GM23338 (cell line): Measurements from ENCODE around the gene PGAP3. TPM values are rescaled to one million over a fixed set of nuclear protein-coding genes. Genes with fewer than 3 reads are reported as not detected.

ENCODE experiments used
- ATAC-seq: fragments of 200-7000 bp; cut with Tn5 transposase; 3 replicates; pipeline ENCODE4 v1.9.1; 2020
- DNase-seq: peaks from one replicate; pipeline ENCODE4 v3.0.0-alpha.2; 2015; ENCODE audit warnings: low spot score
- H2AFZ ChIP-seq: fragments of 200-600 bp; sonication (generic); 2 replicates; pipeline ENCODE4 v1.8.0; 2016; ENCODE audit warnings: antibody characterized with exemption, mild to moderate bottlenecking, moderate library complexity
- H3F3A ChIP-seq: fragments of 200-600 bp; sonication (generic); replicated peaks from 2 replicates; pipeline ENCODE4 v1.8.0; 2017; ENCODE audit warnings: antibody characterized with exemption, mixed run types, low read depth
- H3K27ac ChIP-seq: fragments of 200-600 bp; sonication (generic); 2 replicates; pipeline ENCODE4 v1.6.1; 2016; ENCODE audit warnings: low read depth
- H3K27me3 ChIP-seq: fragments of 200-600 bp; sonication (generic); 2 replicates; pipeline ENCODE4 v1.8.0; 2016; ENCODE audit warnings: mild to moderate bottlenecking, mixed run types, moderate library complexity; ENCODE audit not compliant: insufficient read depth
- H3K36me3 ChIP-seq: fragments of 200-600 bp; sonication (generic); 2 replicates; pipeline ENCODE4 v1.8.0; 2016; ENCODE audit warnings: mild to moderate bottlenecking; ENCODE audit not compliant: insufficient read depth
- H3K4me1 ChIP-seq: fragments of 200-600 bp; sonication (generic); 2 replicates; pipeline ENCODE4 v1.8.0; 2016; ENCODE audit warnings: mild to moderate bottlenecking, moderate library complexity; ENCODE audit not compliant: insufficient read depth
- H3K4me2 ChIP-seq: fragments of 200-600 bp; sonication (generic); 2 replicates; pipeline ENCODE4 v1.7.1; 2017; ENCODE audit warnings: mixed run types
- H3K4me3 ChIP-seq: fragments of 200-600 bp; sonication (generic); 2 replicates; pipeline ENCODE4 v1.6.1; 2016; ENCODE audit warnings: mixed run types
- H3K79me2 ChIP-seq: fragments of 200-600 bp; sonication (generic); replicated peaks from 2 replicates; pipeline ENCODE4 v1.8.0; 2017; ENCODE audit warnings: mild to moderate bottlenecking; ENCODE audit not compliant: insufficient read depth
- H3K9me2 ChIP-seq: fragments of 200-600 bp; sonication (generic); 2 replicates; pipeline ENCODE4 v1.8.0; 2017; ENCODE audit not compliant: insufficient read depth
- H4K20me1 ChIP-seq: fragments of 200-600 bp; sonication (generic); replicated peaks from 2 replicates; pipeline ENCODE4 v1.8.0; 2017; ENCODE audit warnings: mild to moderate bottlenecking; ENCODE audit not compliant: insufficient read depth
- H3K27ac Mint-ChIP-seq: 2 replicates; pipeline ENCODE4 v1.8.0; 2020; ENCODE audit warnings: inconsistent platforms, mild to moderate bottlenecking, moderate library complexity, mixed read lengths
- H3K27me3 Mint-ChIP-seq: 3 replicates; pipeline ENCODE4 v1.8.0; 2022; ENCODE audit warnings: low read depth, mild to moderate bottlenecking, moderate library complexity, mixed read lengths, inconsistent platforms; ENCODE audit not compliant: insufficient read depth, poor library complexity
- H3K36me3 Mint-ChIP-seq: 3 replicates; pipeline ENCODE4 v1.8.0; 2021; ENCODE audit warnings: low read depth, mild to moderate bottlenecking, inconsistent platforms, moderate library complexity, mixed read lengths
- H3K4me1 Mint-ChIP-seq: 3 replicates; pipeline ENCODE4 v1.8.0; 2020; ENCODE audit warnings: mild to moderate bottlenecking, inconsistent platforms, mixed read lengths
- H3K4me3 Mint-ChIP-seq: 3 replicates; pipeline ENCODE4 v1.8.0; 2021; ENCODE audit warnings: moderate library complexity, mild to moderate bottlenecking, inconsistent platforms, mixed read lengths
- H3K9me3 Mint-ChIP-seq: 3 replicates; pipeline ENCODE4 v1.8.0; 2020; ENCODE audit warnings: moderate library complexity, mild to moderate bottlenecking, inconsistent platforms, mixed read lengths
- CREB1 ChIP-seq: fragments of 250-450 bp; sonication (Bioruptor Pico); IDR thresholded peaks from 2 replicates; pipeline ENCODE4 v1.5.0; 2020; ENCODE audit warnings: low read depth, mild to moderate bottlenecking, moderate library complexity
- EZH2 ChIP-seq: fragments of 200-600 bp; sonication (generic); IDR thresholded peaks from one replicate; pipeline ENCODE4 v1.8.0; 2017; ENCODE audit warnings: antibody characterized with exemption, mild to moderate bottlenecking, low read depth; ENCODE audit not compliant: unreplicated experiment
- EZH2phosphoT487 ChIP-seq: fragments of 200-600 bp; sonication (generic); IDR thresholded peaks from one replicate; pipeline ENCODE4 v1.8.1; 2018; ENCODE audit warnings: antibody characterized with exemption; ENCODE audit not compliant: unreplicated experiment
- JUNB ChIP-seq: IDR thresholded peaks from one replicate; pipeline ENCODE4 v1.6.1; 2016; ENCODE audit warnings: antibody characterized with exemption; ENCODE audit not compliant: unreplicated experiment
- POLR2AphosphoS5 ChIP-seq: IDR thresholded peaks from 2 replicates; pipeline ENCODE4 v1.6.1; 2016; ENCODE audit warnings: antibody characterized with exemption, low read depth
- REST ChIP-seq: IDR thresholded peaks from one replicate; pipeline ENCODE4 v1.6.1; 2018; ENCODE audit warnings: antibody characterized with exemption; ENCODE audit not compliant: unreplicated experiment
- ZNF114 ChIP-seq: fragments of 250-450 bp; sonication (Bioruptor Pico); IDR thresholded peaks from 2 replicates; pipeline ENCODE4 v1.5.0; 2020; ENCODE audit warnings: mild to moderate bottlenecking, moderate library complexity
- ZNF331 ChIP-seq: fragments of 250-450 bp; sonication (Bioruptor Pico); IDR thresholded peaks from 2 replicates; pipeline ENCODE4 v1.5.0; 2020; ENCODE audit warnings: low read depth, mild to moderate bottlenecking, moderate library complexity
- polyA plus RNA-seq: library from polyadenylated mRNA; unstranded; fragments of >200 nt; fragmentation: Nextera tagmentation; extraction: Ambion mirVana; gene quantifications from 2 replicates; pipeline ENCODE4 v1.2.1, GENCODE V29; 2016
- total RNA-seq: library from RNA; depleted of rRNA; stranded (reverse); fragments of >200 nt; shearing (Covaris generic); gene quantifications from 2 replicates; pipeline ENCODE4 v1.2.3, GENCODE V29; 2014
- TF ChIP-seq, protein P1 (sequence below): fragments of 250-450 bp; sonication (Bioruptor Pico); IDR thresholded peaks from 2 replicates; pipeline ENCODE4 v1.5.0; 2020; ENCODE audit warnings: mild to moderate bottlenecking, moderate library complexity

The PGAP3 gene
- total and polyA plus RNA-seq, 2 experiments from 2014 or later, result 7.0 to 10.7 TPM

- no peak for TF ChIP-seq JUNB
- no peak for TF ChIP-seq POLR2AphosphoS5
- TF ChIP-seq ZNF331 (CRISPR knock-in tag), result no peak
- TF ChIP-seq REST, result no peak
- no peak for TF ChIP-seq ZNF114
- TF ChIP-seq EZH2, result no peak
- TF ChIP-seq, protein P1, sequence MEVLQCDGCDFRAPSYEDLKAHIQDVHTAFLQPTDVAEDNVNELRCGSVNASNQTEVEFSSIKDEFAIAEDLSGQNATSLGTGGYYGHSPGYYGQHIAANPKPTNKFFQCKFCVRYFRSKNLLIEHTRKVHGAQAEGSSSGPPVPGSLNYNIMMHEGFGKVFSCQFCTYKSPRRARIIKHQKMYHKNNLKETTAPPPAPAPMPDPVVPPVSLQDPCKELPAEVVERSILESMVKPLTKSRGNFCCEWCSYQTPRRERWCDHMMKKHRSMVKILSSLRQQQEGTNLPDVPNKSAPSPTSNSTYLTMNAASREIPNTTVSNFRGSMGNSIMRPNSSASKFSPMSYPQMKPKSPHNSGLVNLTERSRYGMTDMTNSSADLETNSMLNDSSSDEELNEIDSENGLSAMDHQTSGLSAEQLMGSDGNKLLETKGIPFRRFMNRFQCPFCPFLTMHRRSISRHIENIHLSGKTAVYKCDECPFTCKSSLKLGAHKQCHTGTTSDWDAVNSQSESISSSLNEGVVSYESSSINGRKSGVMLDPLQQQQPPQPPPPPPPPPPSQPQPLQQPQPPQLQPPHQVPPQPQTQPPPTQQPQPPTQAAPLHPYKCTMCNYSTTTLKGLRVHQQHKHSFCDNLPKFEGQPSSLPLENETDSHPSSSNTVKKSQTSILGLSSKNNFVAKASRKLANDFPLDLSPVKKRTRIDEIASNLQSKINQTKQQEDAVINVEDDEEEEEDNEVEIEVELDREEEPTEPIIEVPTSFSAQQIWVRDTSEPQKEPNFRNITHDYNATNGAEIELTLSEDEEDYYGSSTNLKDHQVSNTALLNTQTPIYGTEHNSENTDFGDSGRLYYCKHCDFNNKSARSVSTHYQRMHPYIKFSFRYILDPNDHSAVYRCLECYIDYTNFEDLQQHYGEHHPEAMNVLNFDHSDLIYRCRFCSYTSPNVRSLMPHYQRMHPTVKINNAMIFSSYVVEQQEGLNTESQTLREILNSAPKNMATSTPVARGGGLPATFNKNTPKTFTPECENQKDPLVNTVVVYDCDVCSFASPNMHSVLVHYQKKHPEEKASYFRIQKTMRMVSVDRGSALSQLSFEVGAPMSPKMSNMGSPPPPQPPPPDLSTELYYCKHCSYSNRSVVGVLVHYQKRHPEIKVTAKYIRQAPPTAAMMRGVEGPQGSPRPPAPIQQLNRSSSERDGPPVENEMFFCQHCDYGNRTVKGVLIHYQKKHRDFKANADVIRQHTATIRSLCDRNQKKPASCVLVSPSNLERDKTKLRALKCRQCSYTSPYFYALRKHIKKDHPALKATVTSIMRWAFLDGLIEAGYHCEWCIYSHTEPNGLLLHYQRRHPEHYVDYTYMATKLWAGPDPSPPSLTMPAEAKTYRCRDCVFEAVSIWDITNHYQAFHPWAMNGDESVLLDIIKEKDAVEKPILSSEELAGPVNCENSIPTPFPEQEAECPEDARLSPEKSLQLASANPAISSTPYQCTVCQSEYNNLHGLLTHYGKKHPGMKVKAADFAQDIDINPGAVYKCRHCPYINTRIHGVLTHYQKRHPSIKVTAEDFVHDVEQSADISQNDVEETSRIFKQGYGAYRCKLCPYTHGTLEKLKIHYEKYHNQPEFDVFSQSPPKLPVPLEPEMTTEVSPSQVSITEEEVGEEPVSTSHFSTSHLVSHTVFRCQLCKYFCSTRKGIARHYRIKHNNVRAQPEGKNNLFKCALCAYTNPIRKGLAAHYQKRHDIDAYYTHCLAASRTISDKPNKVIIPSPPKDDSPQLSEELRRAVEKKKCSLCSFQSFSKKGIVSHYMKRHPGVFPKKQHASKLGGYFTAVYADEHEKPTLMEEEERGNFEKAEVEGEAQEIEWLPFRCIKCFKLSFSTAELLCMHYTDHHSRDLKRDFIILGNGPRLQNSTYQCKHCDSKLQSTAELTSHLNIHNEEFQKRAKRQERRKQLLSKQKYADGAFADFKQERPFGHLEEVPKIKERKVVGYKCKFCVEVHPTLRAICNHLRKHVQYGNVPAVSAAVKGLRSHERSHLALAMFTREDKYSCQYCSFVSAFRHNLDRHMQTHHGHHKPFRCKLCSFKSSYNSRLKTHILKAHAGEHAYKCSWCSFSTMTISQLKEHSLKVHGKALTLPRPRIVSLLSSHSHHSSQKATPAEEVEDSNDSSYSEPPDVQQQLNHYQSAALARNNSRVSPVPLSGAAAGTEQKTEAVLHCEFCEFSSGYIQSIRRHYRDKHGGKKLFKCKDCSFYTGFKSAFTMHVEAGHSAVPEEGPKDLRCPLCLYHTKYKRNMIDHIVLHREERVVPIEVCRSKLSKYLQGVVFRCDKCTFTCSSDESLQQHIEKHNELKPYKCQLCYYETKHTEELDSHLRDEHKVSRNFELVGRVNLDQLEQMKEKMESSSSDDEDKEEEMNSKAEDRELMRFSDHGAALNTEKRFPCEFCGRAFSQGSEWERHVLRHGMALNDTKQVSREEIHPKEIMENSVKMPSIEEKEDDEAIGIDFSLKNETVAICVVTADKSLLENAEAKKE (CRISPR knock-in tag), result no peak
- no peak for TF ChIP-seq EZH2phosphoT487
- TF ChIP-seq CREB1 (CRISPR knock-in tag), result no peak
- ATAC-seq (no peak), DNase-seq (no peak)
- no peaks in the 10 kb centered on the region for H3K4me1 ChIP-seq
- peaks cover 91% of the 10 kb centered on the region for H3K36me3 Mint-ChIP-seq
- H3K27ac ChIP-seq, result no peak overlapping the region
- H3K79me2 ChIP-seq, result no peaks in the 10 kb centered on the region
- no peak overlapping the region for H3K4me3 ChIP-seq
- H4K20me1 ChIP-seq, result peaks cover 10% of the 10 kb centered on the region
- no peaks in the 10 kb centered on the region for H3K4me1 Mint-ChIP-seq
- no peak overlapping the region for H3K27ac Mint-ChIP-seq
- H3K9me3 Mint-ChIP-seq, result no peaks in the 10 kb centered on the region
- H2AFZ ChIP-seq, result no peak overlapping the region
- no peaks in the 10 kb centered on the region for H3K9me2 ChIP-seq
- H3K36me3 ChIP-seq, result peaks cover 43% of the 10 kb centered on the region
- no peak overlapping the region for H3K4me3 Mint-ChIP-seq
- no peak overlapping the region for H3K4me2 ChIP-seq
- no peaks in the 10 kb centered on the region for H3K27me3 ChIP-seq
- H3F3A ChIP-seq, result peaks cover 9% of the 10 kb centered on the region; the same call in 1 of the 2 replicates
- peaks cover 20% of the 10 kb centered on the region for H3K27me3 Mint-ChIP-seq
Observed at GRCh38 chr17:39715375-39716072, 27.7 kb upstream of the PGAP3 start.
